Lower leg skin (tissue), 4 donors: ENCODE data around the gene SPRED2. TPM values are rescaled to one million over a fixed set of nuclear protein-coding genes. Genes with fewer than 3 reads are reported as not detected.

Source experiments
- DNase-seq, 2 donors: peaks; one replicate each; pipeline ENCODE4 v3.0.0-alpha.2; 2019; ENCODE audit warnings: low spot score in 2 of 2
- H3K4me3 ChIP-seq: fragments of 200-600 bp; sonication (generic); 2 replicates; pipeline ENCODE4 v1.5.1; 2017; ENCODE audit warnings: mild to moderate bottlenecking, low read depth; ENCODE audit not compliant: poor library complexity, severe bottlenecking
- CTCF ChIP-seq, 3 donors: fragments of 450-650 bp; IDR thresholded peaks; one replicate each; pipeline ENCODE4 v1.5.1; 2016; ENCODE audit warnings: antibody characterized with exemption in 3 of 3, mild to moderate bottlenecking in 3 of 3, moderate library complexity in 2 of 3
- POLR2A ChIP-seq, 2 donors: fragments of 450-650 bp; IDR thresholded peaks; one replicate each; pipeline ENCODE4 v1.6.1; 2016 to 2017; ENCODE audit warnings: antibody characterized with exemption in 2 of 2, mild to moderate bottlenecking in 1 of 2, moderate library complexity in 1 of 2
- WGBS, 2 donors: methylation state at CpG; one replicate each; pipeline ENCODE4 v1.1.5; 2018; 5-methylcytosine and 5-hydroxymethylcytosine counted together
- intact Hi-C: fragments of 100-400 bp; cut with DNase I; formaldehyde crosslinking; loops from one replicate; pipeline ENCODE4 v1.15.0; 2023; ENCODE audit warnings: low total_unique reads
- total RNA-seq, 4 donors: library from RNA; depleted of rRNA; stranded (reverse); fragments of >200 nt; gene quantifications; one replicate each; pipeline ENCODE4 v1.1.0, GENCODE V29; 2016

The SPRED2 gene
- total RNA-seq, 4 donors from 2014 or later: 14.5 to 21.7 (median 16.6) TPM

- TF ChIP-seq CTCF (IDR thresholded peaks at IDR 0.05) (no peak), POLR2A (IDR thresholded peaks at IDR 0.05) (no peak)
- H3K4me3 ChIP-seq: no peak overlapping the region
- 88% methylated on average over 9 of the region's 9 CpGs for WGBS, 2 donors
- intact Hi-C loops: no loop called here
- DNase-seq: no peak
Observed at GRCh38 chr2:65357095-65357958, 75.1 kb downstream of the SPRED2 start.

- no peak for DNase-seq
- WGBS, 2 donors: 73 to 78% methylated on average over 9 of the region's 9 CpGs
- H3K4me3 ChIP-seq: no peak overlapping the region
- intact Hi-C loops: no loop called here
- no peak for TF ChIP-seq CTCF (IDR thresholded peaks at IDR 0.05)
- TF ChIP-seq POLR2A (IDR thresholded peaks at IDR 0.05): no peak
Observed at GRCh38 chr2:65355186-65355831, 77.1 kb downstream of the SPRED2 start.

GRCh38 chr2:65354773-65355172 is 77.6 kb downstream of the SPRED2 start:
- no peak overlapping the region for H3K4me3 ChIP-seq
- intact Hi-C loops: no loop called here
- WGBS, 2 donors: 84 to 92% methylated on average over 3 of the region's 3 CpGs
- no peak for DNase-seq
- no peak for TF ChIP-seq POLR2A (IDR thresholded peaks at IDR 0.05)
- TF ChIP-seq CTCF (IDR thresholded peaks at IDR 0.05): no peak

GRCh38 chr2:65353927-65354326 is 78.5 kb downstream of the SPRED2 start:
- 69 to 82% methylated on average over 5 of the region's 5 CpGs for WGBS, 2 donors
- no peak overlapping the region for H3K4me3 ChIP-seq
- intact Hi-C loops: no loop called here
- no peak for DNase-seq
- TF ChIP-seq POLR2A (IDR thresholded peaks at IDR 0.05) (no peak), CTCF (IDR thresholded peaks at IDR 0.05) (no peak)

GRCh38 chr2:65353046-65353445 is 79.4 kb downstream of the SPRED2 start:
- TF ChIP-seq POLR2A (IDR thresholded peaks at IDR 0.05): no peak
- no peak for TF ChIP-seq CTCF (IDR thresholded peaks at IDR 0.05)
- WGBS, 2 donors: 94 to 96% methylated on average over 4 of the region's 4 CpGs

More at GRCh38 chr2:65353046-65353445, 79.4 kb downstream of the SPRED2 start:
- no peak overlapping the region for H3K4me3 ChIP-seq
- DNase-seq: no peak
- intact Hi-C loops: no loop called here
